SW 1271 (cell line): ENCODE data around the gene DIAPH3.
A peak's percentile ranks its signal among the peaks of the same experiment; 100 is the strongest.

Source experiments
- DNase-seq, 2 experiments: peaks; one replicate each; lab custom pipeline; 2025; lab: John Stamatoyannopoulos, UW

Gene DIAPH3

DNA sequence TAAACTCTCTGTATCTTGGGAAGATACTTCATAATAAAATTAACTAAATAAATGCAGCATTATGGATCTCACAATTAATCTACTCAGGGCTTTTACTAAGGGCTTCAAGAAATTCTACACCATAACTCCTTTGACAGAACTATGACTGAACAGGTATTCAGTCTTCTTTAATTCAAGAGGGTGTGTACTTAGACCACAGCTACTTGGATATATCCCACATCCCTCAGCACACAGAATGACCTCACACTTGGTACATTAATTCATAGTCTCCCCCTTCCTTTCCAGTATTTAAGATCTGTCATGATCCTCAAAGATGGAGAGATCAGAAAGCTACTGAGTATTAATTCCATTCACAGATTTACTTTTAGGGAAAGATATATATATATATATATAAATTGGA lies 11.6 kb downstream of the DIAPH3 start:
- no peak for DNase-seq

DNA sequence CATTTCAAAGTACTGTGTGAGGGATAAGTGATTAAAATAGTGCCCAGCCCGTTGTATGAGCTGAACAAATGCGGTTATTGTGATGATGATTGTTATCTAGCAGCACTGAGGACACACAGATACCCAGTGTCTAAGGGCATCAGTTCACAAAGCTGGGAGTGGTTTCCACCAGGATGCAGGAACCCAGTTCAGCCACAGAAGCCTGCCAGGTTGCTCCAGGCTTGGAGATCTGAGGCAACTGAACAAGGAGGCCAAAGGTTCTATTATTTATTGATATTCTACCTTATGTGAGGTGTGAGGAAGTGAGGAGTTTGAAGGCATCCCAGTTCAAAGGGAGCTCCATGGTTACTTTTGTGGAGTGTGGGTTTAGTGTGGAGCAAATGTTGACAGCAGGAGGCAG lies 13.2 kb downstream of the DIAPH3 start:
- no peak for DNase-seq

DNA sequence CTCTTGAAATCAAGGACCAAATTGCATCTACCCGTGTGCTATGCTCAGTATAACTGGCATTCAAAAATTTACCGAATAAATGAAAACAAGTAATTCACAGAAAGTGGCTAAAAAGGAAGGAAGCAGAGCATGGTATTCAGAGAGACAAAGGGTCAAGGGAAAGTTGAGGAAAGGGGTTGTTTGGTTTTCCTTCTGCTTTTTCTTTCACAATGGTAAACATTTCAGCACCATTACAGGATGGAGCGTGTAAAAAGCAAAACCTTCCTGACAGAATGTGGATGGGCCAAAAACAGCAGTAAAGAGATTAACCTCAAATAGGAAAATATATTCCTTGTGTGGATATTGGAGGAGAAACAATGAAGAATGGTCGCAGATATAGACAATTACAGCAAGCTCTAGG lies 14.8 kb downstream of the DIAPH3 start:
- DNase-seq, result no peak

DNA sequence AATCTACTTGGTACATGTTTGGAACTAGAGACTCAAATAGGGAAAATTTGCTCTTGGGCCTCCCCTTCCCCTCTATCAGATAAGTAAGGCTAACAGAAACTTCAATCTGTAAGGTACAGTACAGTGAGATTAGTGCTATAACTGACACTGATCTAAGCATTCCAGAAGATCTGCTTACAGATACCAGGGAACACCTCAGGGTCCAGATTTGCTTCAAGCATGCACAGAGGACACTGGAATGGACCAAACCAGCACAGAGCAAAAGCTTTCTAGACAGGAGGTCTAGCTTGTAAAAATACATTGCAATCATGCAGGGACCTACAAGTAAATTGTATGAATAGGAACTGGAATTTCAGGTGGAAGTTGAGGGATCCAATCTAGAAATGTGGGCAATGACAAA lies 16.4 kb downstream of the DIAPH3 start:
- DNase-seq, result no peak

DNA sequence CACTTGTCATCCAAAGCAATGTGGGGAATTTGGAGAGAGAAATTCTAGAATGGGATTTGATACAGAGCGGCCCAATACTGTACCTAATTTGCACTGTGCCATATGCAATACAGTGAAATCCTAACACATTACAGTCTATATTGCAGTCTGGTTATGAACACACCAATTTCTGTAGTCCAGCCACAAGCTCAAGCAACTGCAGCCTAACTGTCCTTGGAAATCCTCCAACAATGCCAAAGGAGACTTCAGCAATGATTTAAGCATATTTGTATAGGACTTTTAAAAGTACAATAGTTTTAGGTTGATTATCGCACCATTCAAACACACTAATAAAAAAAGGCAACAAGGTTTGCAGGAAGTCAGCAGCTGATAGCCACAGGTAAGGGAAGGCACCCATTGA lies 17.3 kb downstream of the DIAPH3 start:
- no peak for DNase-seq

DNA sequence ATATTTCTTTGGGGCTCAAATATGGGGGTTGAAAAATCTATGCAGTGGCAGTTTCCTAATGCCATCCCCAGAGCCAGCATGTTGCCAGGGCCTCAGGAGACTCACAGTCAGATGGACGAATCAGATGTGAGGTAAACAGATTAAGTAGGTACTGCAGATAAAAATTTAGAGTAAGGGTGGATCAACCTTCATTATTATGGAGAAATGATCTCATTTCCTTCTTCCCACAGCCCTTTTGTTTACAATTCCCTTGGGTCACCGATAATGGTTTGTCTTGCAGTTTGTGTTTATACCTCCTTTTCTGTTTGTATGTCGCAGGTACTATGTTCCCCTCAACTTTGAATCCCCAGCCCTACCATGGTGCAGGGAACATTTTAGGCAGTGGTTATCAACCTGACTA lies 20.0 kb downstream of the DIAPH3 start:
- no peak for DNase-seq

DNA sequence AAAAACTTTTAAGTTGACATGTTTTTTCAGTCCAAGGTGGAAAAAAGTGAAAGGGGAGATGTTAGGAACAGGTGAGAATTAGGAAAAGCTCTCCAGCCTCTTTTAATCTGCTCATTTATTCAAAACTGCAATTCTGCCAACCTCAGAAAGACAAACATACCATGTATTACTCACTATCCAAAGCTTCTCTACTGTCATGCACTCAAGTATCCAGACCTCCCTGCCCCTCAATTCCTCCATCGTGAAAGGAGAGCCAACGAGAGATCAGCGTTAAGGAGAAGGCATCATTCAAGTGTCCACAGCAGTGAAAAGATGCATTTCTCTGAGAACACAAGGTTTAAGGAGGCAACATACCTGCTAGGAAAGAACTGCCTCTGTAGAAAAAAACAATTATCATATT lies 24.5 kb downstream of the DIAPH3 start:
- DNase-seq, result no peak

DNA sequence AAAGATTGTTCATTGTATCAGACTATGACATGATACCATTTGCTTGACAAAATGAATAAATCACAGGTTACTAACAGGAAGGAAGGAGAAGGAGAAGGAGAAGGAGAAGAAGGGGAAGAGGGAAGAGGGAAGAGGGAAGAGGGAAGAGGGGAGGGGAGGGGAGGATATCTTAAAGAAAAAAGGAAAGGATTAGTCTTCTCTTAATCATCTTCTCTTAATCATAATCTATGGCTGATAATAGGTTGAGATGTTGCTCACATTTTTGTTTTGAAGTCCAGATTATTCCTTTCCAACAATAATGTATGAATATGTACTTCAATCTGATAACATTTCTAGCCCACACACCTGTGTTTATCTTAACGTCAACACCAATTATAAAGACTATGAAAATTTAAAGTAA lies 25.1 kb downstream of the DIAPH3 start:
- no peak for DNase-seq

DNA sequence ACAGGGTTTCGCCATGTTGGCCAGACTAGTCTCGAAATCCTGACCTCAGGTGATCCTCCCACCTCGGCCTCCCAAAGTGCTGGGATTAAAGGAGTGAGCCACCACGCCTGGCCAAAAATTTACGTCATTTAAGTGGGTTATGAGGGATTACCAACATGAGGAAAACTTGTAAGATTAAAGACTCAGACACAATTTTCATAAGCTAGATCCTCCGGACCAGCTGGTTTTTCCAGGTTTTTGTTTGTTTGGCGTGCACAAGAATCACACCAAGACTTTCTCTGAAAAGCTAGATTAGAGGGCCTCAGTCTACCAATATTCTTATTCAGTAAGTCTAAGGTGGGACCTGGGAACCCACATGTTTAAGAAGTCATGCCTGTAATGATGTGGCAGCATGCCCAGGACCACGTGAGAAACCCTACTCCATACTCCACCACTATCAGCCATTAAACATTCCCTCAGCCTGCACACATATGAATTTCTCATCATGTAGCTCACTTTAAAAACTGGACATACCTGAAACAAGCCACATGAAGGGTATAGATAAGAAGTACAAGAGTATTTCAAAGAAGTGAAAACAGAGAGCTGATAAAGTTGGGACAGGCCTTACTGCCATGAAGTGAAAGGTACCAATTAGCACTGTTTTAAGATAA lies 25.7 kb downstream of the DIAPH3 start:
- no peak for DNase-seq

DNA sequence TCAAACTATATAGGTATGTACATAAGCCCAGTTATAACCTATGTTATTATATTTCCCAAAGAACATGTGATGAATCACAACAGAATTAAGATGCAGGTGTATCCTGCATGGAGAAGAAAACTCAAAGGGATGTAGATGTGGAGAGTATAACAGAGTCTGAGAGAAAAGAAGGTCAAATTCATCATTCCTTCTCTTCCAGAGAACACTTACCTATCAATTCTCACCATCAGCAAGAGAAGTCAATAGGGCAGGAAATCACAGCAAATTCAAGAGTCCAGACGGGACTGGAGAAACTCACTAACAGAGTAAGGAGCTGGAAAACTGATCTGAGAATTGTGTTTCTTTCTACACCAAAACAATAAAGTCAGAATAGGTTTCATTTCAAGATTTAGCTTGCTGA lies 28.4 kb downstream of the DIAPH3 start:
- no peak for DNase-seq

DNA sequence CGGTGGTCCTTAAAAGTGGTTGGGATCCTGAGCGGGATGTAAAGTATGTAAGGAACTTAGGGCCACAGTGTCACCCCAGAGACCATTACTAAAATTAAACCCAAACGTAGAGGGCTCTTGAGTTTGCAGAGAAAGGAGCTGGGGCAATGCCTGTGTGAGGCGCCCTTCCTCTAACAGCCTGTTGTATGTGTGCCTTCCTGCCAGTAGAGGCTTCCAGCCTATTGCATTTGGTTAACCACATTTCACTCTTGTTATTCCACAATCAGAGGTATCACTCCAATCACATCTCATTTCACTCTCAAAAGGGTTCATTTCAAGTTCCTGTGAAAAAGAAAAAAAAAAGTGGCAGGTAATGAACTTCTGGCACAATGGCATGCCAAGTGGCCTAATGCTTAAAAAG lies 29.4 kb downstream of the DIAPH3 start:
- peak in 1 of 2 experiments; percentile 13 for DNase-seq

DNA sequence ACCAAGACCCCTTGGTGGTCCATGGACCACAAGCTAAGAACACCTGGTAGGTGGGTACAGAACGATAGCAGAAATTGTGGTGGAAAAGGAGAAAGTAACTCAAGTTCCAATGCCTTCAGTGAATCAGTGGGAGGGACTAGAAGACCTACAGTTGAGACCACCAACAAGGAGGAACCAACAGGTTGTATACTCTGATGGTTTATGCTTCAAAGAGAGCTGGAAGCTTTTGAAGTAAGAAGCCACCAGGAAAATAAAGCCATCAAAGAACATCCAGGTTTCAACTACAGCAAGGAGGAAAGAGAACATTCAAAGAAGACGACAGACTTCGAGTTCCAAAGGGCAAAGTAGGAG lies 42.4 kb downstream of the DIAPH3 start:
- no peak for DNase-seq

DNA sequence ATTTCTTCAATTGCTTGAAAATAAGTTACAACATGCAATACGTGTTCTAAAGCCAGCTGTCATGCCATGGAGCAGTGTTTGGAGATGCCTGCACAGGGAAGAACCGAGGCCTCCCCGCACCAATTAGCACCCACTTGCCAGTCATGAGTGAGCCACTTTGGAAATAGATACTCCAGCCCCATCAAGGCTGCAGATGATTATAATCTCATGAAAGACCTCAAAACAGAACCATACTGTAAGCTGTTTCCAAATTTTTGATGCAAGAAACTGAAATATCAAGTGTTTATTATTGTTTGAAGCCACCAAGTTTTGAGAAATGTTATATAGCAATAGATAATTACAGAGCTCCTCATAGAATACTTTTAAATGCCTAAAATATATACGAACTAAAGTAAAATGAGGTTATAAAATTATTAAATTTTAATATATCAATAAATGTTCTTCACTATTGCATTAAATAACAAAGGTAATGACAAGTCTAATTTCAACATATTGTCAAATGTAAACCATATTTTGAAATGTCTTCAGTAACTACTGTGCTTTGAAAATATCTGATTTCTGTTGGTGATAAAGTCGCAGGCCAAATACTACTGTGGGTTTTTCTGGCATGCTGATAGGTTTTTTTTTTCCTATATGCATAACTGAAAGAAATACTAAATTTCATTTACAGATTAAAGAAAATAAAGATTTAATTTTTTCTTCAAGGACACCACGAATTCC lies 43.0 kb downstream of the DIAPH3 start:
- no peak for DNase-seq

DNA sequence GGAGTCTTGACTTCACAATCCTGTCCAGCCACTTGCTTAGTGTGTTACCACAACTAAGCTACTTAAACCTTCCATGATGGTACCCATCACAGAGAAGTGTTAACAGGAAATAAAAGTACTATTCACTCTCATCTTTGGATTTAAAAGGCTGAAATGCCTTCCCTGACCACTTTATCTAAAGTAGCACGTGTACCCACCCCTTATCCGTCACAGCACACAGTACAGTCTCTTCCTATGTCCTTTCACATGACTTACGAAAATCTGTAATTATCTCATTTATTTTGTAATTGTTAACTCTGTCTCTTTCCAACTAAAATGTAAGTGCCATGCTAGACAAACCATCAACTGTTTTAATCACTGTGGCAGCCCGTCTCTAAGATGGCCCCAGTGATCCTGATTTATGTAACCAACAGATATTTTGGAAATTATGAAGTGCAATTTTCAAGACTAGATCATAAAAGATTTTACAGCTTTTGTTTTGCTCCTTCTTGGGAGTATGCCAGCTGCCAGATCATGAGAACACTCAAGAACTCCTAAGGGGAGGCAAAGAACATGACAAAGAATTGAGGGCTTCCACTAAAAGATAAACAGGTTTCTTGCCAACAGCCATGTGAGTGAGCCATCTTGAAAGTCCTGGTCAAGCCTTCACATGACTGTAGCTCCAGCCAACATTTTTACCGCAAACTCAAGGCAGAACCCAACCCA lies 44.9 kb downstream of the DIAPH3 start:
- no peak for DNase-seq

DNA sequence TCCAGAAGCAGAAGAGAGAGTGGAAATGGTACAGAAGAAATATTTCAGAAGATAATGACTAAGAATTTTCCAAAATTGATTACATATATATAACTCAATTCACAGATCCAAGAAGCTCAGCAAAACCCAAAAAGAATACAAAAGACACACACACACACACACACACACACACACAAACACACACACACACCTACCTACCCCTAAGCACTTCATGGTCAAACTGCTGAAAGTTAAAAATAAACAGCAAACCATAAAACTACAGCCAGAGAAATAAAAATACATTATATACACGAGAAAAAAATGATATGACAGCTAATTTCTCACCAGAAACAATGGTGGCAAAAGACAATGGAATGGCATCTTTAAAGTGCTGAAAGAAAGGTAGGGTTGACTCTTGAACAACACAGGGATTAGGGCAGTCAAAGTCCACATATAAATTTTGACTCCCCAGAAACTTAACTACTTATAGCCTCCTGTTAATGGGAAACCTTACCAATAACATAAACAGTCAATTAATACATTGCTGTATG lies 49.2 kb downstream of the DIAPH3 start:
- DNase-seq, result no peak

DNA sequence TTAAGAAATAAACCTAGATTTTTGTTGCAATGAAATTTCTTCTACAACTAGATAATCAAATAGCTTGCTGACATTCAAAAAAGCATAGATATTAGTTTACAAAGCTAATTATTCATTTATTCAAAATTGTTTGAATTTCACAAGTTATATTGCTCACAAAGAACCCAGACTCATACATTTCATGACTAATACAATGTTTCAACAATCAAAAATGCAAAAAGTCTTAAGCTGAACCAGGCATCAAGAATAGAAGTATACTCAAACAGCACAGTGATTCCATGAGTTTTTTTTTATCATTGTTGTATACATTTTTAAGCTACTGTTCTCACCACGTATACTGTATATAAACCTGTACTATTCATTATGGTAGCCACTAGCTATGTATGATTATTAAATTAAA lies 51.0 kb downstream of the DIAPH3 start:
- DNase-seq, result no peak

DNA sequence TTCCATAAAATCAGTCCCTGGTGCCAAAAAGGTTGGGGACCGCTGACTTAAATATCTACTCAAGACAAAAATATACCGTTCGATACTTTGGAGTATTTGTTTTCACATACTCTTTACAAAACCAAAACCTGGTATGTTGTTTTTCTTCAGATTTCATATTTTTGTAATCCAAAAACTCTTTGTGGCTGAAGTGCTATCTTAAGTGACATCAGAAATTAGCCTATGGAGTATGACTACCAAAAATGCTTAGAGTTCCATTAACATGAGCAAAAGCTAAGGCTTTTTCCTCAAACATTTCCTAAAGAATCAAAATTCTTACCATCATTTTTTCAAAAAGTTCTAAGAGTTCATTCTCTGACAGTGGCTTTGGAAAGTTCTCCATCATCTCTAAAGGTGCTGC lies 52.0 kb downstream of the DIAPH3 start:
- no peak for DNase-seq

DNA sequence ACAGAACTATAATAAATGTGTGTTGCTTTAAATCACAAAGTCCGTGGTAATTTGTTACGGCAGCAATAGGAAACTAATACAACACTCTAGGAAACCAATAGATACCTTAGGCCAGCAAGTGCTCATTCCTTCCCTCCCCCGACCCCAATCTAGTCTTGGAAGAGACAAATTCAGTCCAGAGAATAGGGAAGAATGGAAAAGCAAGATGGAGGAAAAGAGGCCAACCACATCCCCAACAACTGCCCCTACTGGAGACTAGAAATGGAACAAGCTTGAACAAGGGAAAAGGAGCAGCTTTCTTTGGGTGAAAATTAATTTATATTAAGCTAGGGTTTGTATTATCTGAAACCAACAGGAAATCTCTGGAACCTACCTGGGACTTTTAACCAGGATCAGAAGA lies 54.4 kb downstream of the DIAPH3 start:
- DNase-seq, result no peak

DNA sequence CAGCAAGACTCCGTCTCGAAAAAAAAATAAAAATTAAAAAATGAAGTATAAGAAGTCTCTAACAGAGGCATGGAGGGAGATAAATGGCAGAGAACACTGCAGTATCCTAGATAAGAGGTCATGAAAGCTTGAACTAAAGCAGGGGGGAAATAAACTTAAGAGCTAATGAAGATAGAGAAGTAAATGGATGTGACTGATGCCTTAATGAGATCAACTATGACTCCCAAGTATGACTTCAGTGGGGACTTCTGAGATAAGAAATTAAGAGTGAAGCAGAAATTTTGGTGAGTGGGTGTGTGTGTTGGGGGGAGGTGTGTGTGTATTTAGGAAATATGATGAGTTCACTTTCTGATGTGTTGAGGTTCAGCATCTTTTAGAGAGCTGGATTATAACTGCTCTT lies 55.1 kb downstream of the DIAPH3 start:
- DNase-seq, result no peak

DNA sequence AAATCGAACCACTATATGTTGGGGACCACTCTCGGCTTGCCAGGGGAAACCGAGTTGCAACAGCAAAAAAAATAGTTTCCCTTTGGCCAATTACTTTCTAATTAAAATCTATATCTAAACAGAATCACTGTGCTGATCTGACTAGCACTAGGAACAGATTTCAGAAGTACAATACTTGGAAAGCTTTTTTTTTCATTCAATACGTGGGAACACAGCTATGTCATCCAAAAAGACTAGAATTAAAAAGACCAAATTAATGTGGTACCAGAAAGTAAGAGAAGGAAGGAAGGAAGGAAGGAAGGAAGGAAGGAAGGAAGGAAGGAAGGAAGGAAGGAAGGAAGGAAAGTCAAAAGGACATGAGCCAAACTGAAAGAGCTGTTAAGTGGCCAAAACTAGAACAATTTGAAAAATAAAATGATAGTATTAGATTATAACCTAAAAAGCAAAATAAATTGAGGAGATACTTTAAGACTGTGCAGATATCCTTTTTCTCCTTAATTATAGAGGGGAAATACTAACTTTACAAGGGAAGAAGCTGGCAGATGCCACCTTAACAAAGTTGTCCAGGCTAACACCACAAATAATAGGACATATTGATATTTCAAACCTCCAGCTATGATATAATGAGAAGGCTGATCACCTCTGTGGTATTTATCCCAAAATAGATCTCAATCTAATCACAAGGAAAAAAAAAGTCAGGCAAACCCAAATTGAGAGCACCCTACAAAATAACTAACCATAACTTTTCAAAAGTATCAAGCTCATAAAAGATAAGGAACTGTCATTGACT lies 63.9 kb downstream of the DIAPH3 start:
- no peak for DNase-seq

DNA sequence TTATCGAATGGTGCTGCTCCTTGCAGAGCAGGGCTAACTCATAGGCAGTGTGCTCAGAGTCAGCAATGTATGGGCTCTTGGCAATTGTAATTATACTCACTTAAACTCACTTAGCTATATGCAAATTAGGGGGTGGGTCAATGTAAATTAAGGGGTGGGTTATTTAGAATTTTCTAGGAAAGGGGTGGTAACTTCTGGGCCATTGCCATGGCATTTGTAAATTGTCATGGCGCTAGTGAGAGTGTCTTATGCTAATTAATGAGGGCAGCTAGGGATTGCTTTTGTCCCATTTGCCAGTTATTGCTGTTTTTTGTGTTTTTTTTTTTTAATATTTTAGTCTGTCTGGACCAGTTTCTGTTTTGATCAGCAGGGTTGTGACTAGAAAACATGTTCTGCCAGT lies 68.4 kb downstream of the DIAPH3 start:
- no peak for DNase-seq

DNA sequence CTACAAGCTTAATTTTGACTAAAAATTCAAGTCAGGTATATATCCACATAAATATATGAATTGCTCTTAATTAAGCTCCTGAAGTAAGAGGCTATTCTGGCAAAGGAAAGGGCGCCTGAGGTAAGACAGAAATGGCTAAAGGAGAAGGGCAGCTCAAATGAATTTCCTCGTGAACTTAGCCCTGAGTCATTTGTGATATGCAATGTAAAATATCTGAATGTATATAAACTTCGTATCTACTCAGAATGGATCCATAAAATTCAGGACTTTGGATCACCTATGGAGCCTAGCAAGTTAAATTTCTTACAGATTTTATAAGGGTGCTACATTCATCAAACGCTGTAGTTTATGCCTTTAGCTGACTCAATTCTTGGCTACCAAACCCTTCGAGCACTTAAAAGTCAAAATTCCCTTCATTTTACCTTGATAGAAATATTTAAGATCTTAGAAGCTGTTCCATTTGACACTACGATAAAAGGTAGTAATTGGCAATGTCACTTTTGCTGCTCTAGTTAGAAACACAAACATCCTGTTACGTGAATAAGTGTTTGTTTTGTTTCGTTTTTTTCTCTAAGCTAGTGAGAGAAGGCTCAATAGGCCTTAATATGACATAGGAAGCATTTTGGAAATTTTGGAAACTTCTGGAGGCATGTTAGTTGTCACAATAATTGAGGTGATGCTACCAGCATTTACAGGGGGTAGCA lies 69.2 kb downstream of the DIAPH3 start:
- no peak for DNase-seq
